OCI-M2 (cell line): Measurements from ENCODE around the gene NRG3.

Source experiments
- DNase-seq: peaks from one replicate; lab custom pipeline; 2025; ENCODE audit not compliant: unreplicated experiment; lab: John Stamatoyannopoulos, UW

NRG3 gene

DNA sequence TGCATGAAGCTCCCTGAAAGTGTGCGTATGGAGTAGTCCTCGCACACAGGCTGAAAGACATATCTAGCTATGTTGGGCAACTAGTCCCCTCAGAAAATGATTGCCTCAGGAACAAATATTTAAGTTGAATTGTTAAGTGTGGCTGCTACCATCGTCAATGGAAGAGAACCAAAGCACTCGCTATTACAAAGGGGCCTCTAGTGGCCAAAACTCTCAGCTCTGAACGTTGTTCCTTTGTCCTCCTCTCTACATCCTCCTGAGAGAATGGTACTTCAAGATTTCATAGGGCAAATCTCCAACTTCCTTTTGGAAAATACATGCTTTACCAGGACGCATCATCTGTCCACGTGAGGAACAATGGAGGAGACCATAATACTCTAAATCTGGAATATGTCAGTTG lies 209.9 kb downstream of the NRG3 start:
- DNase-seq, result no peak

DNA sequence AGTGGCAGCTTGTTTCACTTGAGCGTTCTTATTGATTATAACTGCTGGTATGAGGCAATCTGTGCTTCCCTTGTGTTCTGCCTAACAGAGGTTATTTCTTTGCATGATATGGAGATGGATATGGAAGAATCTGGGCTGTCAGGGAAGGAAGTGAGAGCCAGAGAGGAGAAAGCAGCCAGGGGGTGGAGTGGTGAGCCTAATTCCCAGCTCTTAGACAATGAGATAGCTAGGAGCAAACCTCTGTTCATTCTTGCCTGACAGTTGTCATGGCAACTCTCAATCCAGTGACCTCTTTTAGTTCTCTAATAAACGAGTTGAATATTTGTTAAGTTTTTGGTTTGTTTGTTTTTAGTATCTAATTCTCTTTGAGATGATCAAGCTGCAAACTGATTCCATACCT lies 214.3 kb downstream of the NRG3 start:
- DNase-seq, result no peak

DNA sequence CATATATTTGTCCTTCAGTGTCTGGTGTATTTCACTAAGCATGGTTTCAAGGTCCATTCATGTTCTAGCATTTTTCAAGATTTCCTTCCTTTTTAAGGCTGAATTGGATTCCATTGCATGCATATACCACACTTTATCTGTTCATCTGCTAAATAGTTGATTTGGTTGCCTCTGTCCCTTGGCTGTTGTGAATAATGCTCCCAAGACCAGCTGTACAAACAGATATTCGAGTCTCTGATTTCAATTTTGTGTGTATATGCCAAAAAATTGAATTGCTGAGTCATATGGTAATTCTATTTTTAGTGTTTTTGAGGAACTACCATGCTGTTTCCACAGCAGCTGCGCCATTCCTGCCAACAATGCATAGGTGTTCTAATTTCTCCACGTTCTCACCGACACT lies 216.4 kb downstream of the NRG3 start:
- DNase-seq, result no peak

DNA sequence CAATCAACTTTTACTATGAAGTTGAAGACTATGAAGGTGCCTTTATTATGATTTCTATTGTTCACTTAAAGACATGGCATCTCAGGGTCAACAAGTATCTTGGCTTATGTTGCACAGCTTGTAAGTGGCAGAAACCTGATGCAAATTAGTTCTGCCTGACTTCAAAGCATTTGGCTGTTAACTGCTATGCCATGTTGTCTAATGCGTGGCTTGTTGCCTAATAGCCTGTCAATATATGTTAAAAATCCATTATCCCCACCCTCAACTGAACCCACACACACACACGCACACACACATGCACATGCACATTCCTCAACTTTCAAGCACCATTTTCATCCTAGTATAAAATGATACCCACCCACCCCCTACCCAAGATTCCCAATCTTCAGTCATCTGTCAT lies 217.1 kb downstream of the NRG3 start:
- no peak for DNase-seq

DNA sequence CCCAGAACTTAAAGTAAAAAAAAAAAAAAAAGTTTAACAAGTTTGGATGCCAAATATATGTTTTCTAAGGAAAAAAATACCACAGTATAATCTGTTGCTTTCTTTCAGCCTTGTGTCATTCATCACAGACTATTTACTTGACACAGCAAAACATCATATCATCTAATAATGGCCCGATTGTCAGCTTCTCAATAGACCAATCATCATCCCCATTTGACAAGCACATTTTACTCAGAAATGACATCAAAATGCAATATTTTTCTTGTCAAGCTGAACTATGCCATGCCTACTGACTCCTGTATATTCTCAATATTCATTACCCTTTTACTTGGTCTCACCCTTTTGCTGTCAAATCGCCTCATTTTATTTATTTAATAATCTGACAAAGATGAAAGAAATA lies 249.7 kb downstream of the NRG3 start:
- DNase-seq, result no peak

DNA sequence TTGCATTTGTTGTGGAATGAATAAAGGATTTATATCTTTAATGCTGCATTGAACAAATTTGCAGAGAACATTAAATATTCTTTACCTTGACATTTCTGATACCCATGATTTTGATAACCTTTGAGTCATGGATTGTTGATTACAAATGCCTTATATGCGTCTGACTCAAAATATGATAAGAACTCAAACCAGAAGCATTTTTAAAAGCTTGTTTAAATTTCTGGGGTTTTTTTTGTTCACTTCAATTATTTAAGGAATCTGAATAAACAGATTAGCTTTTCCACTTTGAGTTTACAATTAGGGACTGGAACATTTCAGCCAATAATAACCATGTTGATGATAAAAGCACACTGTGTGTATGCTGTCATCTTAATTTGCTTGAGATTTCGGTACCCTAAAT lies 253.5 kb downstream of the NRG3 start:
- DNase-seq, result no peak

DNA sequence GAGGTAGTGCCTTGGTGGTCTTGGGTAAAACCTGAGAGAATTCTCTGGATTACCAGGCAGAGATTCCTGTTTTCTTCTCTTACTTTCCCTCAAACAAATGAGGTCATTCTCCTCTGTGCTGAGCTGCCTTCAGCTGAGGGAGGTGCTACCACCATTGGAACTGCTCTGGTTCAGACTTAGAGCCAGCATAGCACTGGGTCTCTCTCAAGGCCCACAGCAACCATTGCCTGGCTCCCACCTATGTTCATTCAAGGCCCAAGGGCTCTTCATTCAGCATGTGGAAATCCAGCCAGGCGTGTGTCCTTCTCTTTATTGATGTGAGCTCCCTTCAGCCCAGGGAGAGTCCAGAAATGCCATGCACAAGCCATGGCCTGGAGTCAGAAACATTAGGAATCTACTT lies 261.1 kb downstream of the NRG3 start:
- no peak for DNase-seq

DNA sequence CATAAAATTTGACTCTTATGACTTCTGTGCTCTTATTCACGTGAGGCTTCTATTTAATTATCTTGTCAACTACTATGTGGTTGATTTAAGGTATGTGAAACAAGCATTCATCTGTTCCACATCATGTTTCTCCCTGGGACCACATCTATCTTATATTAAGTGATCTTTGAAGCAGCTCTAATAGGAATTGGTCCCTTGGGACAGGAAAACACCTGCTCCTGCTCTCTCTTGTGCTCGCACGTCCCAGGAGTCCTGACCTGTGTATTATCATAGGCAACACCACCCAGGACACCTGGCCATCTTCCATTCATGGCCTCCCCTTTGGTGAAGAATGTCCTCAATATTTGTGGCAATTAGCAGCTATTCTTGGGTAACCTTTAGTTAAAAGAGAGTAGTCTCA lies 269.2 kb downstream of the NRG3 start:
- no peak for DNase-seq

DNA sequence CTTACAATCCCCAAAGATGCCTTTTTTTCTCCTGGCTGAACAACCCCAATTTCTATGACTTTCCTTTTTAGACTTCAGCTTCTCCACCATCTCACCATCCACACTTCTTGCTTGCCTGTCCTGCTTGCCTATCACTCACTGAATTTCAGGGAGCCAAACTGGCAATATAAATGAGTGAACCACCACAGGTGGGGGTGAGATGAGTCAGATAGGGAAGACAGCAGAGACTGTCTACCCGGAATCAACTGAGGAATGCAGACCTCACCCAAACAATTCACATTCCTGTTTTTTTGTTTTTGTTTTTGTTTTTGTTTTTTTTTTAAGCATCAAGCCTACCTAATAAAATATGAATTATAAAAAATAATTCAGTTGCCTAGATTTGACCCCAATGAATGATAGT lies 273.8 kb downstream of the NRG3 start:
- no peak for DNase-seq

DNA sequence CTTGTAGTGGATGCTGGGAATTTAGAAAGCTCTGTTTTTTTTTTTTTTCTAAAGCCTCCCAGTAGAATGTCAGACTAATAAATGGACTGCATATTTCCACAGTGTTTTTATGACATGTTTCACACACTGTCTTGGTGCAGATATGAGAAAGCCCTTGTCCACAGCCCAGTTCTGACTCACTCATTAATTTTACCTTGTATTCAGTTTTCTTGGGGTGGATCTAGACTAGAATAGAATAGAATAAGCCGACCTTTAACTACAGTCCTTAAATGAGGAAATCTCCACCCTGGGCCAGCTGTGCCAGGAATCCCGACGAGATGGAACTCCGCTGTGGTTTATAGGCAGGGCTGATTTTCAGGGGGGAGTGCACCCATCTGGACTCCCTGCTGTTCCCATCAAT lies 274.7 kb downstream of the NRG3 start:
- DNase-seq, result no peak

DNA sequence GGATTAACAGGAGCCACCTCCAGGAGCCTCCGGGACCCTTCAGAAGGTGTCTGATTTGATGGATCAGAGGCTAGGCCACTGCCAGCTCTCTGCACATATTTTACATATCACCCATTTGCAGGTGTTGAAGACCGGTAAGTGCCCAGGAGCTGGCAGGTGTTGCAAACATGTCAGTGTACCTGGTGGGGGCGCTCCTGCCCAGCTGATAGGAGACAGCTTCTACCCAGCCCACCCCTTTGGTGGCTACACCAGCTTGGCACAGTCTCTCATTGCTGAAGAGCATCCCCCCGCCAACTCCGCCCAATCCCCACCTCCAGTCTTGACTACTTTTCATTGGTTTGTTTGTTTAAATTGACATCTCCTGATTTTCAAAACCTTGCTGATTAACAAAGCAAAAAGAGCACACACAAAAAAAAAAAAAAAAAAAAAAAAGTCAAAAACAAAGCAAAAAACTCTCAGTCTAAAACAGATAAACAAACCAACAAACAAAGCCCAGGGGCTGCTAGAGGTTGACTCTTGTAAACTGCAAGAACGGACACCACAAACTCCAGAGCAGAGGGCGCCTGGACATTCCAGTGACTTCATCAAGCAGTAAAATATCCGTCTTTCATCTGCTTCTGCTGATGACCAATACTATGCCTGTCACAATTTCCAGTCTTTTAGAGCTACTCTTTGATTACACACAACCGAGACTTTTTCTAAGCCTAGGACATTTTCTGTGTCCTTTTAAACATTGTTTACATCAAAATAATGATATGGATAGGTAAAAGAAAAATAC lies 275.3 kb downstream of the NRG3 start:
- DNase-seq, result no peak

DNA sequence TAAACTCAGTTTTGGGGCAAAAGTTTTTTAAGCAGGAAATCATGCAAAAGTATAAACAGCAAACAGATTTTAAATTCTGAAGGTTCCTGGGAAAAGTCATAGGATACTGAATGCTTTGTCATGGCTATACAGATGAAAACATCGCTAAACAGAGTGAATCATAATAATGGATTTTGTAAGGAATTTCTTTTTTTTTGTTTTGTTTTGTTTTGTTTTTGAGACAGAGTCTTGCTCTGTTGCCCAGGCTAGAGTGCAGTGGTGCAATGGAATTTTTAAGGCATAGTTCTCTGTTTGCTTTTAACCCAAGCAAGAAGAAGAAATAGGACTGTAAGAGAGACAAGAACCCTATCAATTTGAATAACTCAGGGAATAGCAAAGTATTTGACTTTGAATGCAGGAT lies 285.3 kb downstream of the NRG3 start:
- no peak for DNase-seq

DNA sequence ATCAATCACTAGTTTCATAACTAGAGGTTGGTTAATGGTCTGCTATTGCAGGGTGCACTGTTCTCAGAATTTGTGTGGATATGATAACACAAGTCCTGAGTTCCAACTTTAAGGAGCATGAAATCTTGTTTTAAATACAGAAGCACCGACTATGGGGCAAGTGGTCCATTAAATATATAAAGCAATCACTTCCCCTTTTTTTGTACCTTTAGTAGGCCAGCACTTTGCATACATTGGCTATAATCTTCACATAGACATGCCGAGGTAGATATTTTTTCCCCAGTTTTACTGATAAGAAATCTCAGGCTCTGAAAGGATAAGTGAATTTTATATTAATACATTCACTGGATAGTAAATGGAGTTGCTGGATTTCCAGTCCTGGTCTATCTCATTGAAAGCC lies 286.3 kb downstream of the NRG3 start:
- no peak for DNase-seq

DNA sequence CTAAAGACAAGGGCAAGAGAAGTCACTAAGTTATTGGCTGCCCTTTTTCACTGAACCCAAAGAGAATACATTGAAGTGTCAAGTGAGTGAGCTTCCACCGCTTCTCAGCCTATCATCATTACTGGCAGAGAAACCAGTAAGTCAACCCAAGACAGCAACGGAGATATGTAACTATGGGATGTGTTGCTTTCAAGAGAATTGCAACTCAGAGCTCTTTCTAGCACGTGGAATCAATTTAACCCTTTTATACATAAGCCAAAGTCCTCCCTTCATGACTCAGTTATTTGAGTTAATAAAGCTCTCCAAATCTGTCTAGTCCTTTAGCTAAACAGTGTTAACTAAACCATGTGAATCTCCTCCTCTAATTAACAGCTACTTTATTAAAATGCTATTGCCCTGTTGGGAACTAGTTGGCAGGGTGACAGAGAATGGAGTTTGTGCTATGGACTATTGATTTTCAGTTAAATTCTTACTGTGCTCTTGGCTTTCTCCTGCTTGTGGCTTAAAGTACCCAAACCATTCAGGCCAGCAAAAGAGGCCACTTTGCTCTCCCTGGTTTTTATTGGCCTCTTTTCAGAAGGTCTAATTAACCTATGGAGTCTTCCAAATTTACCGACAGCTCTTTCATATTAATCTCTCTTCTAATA lies 287.7 kb downstream of the NRG3 start:
- no peak for DNase-seq

DNA sequence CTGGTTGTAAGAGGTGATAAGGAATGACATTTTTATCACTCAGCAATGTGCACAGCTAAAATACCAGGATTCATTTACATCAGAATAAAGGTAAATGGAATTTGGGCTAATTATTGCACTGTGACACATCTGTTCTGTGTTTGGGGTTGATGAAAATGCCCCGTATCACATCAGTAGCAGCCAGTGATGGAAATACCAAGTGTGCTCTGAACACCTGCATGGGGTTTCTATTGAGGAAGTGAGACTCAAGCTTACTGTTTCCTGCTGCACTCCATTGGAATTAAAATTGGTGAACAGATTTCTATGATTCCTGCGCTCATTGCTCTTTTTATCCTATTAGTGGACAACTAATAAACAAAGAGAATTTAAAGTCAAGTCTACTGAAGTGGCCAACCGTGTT lies 296.9 kb downstream of the NRG3 start:
- DNase-seq, result no peak

DNA sequence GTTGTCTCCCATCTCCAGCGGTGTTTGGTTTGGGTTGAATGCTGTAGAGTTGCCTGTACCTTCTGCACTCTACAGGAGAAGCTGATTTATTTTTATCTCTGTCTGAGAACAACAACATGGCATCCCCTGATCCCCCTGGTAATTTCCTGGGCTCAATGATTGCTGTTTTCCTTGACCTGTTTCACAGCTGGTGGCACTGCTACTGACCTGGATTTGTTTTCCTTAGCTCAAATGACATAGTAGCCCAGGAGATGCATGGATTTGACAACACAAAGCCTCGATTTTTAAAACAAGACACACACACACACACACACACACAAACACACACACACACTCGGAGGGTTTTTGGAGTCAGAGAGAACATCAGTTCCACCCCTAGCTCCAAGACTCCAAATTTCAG lies 301.6 kb downstream of the NRG3 start:
- DNase-seq, result no peak

DNA sequence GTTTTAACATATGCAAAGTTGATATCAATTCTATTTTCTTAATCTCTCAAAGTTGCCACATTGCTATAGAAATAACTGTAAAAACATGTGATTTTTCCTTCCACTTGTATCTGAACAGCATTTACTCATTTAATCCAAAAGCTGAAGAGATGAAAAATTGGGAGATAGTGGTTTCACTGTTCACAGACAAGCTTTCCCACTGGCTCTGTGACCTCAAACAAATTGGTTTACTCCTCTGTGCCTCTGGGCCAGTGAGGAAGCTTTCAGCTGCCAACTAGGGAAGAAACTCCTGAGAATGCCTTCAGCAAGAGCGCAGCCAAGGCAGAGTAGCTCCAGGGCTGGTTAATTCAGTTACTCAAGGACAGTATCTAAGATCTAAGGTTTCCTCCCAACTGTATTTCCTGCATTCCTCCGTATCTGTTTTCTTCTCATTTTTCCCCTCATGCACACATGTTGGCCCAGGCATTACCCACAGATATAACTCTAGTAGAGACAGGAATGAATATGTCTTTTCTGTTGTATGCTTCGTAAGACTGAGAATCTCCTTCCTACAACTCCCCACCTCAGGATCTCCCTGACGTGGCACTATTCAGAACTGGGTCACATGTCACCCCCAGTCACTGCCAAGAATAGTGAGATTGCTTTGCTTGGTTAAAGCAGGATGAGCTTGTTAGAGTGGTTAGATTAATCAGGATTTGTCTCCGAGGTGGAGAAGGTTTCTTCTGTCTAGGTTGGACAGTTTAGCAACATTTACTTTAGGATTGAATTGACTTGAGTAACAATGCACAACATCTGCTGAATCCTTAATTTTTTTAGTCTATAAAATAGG lies 315.7 kb downstream of the NRG3 start:
- no peak for DNase-seq

DNA sequence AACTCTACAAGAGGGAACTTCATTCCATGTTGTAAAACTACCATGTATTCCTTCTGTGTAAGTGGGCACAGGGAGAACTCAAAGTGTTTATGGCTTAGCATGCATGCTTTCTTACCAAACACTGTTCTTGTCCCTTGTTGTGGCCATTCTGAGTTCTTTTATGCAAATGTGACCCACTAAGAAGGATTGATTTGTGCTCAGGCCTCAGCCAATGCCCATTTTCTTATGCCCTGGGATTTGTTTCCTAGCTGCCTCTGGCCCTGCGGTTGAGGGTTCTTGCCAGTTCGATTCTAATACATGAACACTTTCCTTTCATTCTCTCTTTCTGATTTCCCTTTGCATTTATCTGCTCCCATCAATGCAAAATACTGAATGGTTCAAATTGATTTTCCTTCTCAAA lies 316.7 kb downstream of the NRG3 start:
- DNase-seq, result no peak

DNA sequence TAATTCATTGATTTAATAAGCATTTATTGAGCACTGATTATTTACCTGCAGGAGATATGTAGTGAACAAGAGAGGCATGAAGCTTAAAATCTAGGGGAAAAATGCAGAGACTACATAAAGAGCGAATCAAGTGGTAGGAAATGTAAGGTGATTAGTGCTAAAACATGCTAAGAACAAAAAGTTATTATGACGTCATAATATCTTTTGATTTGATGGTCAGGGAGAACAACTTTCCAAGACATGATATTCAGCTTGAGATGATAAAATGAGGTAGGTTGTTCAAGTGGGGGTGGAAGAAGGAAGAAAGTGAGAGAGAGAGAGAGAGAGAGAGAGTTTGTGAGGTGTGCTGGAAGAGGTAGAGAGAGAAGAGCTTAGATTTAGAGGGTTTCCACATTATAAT lies 317.7 kb downstream of the NRG3 start:
- no peak for DNase-seq

DNA sequence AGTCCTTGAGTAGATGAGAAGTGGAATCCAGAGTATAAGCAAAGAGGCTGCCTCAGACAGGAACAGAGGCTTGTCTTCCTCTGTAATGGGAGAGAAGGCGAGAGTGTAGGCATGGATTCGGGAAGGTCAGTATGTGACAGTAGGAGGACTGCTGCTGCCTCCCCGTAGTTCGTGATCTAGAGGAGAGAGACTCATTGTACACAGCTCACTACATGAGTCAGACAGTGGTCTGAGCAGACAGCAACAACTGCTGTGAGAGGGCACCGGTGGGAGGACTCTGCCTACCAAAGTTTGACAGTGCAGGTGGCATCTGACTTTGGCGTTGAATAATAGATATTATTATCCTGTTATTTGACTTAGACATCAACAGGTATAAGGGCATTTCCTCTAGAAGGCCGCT lies 319.4 kb downstream of the NRG3 start:
- DNase-seq, result no peak

DNA sequence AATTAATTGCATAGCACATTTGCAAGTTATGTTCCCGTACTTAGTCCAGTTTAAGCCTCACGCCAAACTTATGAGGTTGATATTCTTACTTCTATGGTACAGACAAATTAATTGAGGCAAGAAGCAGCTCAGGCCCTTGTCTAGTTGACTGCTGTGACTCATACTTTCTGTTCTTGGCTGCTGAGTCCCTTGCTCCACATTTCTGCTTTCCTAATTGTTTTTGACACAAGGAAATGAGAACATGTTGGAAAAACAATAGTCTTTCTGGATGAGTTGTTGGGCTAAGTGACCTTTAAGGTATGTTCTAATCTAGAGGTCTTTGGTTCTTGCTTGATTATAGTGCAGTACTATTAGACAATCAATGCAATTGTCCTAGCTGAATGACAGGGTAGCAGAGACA lies 331.8 kb downstream of the NRG3 start:
- no peak for DNase-seq

DNA sequence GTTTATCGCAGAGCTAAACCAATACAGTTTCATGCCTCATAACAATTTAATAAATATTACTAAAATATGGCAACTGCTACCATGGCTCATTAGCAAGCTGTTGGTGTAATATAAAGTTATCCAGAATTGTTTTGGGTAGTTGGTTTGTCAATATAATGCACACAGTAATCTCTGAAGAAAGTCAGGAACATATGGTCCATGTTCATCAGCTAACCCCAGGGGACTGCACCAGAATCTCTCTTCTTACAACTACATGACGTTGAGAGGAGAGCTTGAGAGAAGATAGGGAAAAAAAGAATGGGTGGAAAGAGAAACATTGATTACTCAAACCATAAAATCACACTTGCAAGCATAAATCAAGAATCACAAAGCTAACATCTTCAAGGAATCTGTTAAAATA lies 333.7 kb downstream of the NRG3 start:
- no peak for DNase-seq
